NCI-H2171 treated with DMSO at 0.1 percent for 48 hours (cell line): ENCODE data around the gene RAMP1.

Source experiments
- DNase-seq: peaks from one replicate; lab custom pipeline; 2025; lab: John Stamatoyannopoulos, UW

Gene RAMP1

DNA sequence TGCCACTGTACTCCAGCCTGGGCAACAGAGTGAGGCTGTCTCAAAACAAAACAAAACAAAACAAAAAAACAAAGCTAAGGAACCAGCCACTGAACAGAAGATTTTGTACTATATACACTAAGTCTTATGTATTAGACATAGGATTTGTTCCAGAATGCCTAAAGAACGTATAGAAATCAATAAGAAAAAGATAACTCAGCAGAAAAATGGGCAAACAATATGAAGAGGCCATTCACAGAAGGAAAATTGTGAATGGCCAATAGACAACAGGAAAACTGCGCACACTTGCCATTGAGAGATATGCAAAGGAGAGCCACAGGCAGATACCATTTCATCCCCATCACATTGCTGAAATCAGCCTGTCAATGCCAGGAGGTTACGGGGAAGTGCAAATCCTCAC lies 92.5 kb downstream of the RAMP1 start:
- DNase-seq, result no peak

DNA sequence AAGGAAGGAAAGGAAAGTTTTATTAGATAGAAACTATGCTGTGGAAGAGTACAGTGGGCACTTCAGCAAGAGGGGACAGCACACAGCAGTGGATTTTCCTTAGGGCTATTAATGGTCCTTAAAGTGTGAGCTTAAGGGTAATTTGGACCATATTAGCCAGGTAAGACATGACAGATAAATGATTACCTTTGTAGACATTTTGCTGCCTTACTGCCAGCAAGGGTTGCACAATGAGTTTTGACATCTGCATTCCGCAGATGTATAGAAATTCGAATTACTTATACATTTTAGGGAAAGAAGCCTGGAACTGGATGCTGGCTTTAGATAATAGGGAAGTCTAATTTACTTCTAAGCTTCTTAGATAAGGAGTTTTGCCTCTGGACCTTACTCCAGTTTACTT lies 93.4 kb downstream of the RAMP1 start:
- DNase-seq, result no peak

DNA sequence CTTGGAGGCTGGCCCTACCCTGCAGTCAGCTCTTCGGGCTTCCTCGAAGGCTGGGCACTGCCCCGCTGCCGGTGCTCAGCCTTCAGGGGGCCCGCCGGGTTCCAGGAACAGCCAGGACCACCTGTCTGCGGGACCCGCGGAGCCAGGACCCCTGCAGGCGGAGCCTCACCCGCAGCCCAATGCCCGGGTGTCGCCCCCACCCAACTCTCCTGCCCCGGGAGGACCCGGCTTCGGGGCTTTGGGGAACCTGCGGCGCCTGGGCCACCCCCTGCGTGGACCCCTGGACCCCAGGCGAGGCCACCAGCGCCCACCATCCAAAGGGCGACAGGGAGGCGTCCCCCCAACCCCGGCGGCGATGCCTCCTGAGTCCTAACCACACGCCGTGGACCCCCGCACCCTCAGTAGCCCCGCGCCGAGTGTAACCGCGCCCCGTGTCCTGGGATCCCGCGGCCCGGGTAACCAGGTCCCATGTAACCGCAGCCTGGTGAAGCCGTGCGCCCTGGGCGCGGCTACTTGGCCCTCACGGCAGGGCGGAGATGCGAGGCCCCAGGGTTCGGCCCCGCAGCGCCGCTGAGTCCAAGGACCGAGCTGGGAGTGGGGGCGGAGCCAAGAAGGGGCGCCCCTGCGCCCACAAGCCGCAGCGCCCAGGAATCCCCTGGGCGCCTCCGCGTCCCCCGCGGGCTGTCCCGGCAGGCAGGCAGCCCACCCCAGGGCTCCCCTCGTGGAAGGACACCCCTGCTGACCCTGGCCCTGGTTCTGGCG lies 96.4 kb downstream of the RAMP1 start:
- DNase-seq, result no peak

DNA sequence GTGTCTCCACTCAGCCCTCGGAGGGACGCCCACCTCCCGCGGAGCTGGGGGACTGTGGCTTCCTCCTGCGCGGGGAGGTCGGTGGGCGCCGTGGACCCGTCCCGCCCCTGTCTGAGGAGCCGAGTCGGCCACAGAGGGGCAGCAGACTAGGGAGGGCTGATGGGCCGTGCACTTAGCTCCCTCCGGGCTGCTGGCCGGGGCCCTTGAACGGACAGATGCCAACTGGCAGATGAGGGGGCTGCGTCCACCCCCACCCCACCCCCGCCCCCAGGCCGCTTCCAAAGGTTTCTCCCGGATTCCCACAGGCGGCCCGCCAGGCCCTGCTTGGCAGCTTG lies 96.9 kb downstream of the RAMP1 start:
- DNase-seq, result no peak

DNA sequence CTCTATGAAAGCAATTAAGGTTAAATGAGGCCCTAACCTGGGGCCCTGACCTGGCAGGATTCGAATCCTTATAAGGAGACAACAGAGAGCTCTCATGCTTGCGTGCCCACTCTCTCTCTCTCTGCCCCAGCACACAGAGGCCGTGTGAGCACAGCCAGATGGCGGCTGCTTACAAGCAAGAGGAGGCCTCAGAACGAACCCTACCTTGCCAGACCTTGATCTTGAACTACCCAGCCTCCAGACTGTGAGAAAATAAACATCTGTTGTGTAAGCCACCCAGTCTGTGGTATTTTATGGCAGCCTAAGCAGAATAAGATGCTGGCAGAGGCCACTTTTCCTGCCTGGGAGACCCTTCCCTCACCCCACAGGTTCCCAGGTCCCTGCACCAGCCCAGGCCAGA lies 102.2 kb downstream of the RAMP1 start:
- peak; percentile 65 for DNase-seq
